Lower leg skin (tissue), 4 donors: ENCODE data around the gene CDYL2. TPM values are rescaled to one million over a fixed set of nuclear protein-coding genes. Genes with fewer than 3 reads are reported as not detected.

ENCODE experiments used
- DNase-seq, 2 donors: peaks; one replicate each; pipeline ENCODE4 v3.0.0-alpha.2; 2019; ENCODE audit warnings: low spot score in 2 of 2
- H3K4me3 ChIP-seq: fragments of 200-600 bp; sonication (generic); 2 replicates; pipeline ENCODE4 v1.5.1; 2017; ENCODE audit warnings: mild to moderate bottlenecking, low read depth; ENCODE audit not compliant: poor library complexity, severe bottlenecking
- POLR2A ChIP-seq, 2 donors: fragments of 450-650 bp; IDR thresholded peaks; one replicate each; pipeline ENCODE4 v1.6.1; 2016 to 2017; ENCODE audit warnings: antibody characterized with exemption in 2 of 2, mild to moderate bottlenecking in 1 of 2, moderate library complexity in 1 of 2
- WGBS, 2 donors: methylation state at CpG; one replicate each; pipeline ENCODE4 v1.1.5; 2018; 5-methylcytosine and 5-hydroxymethylcytosine counted together
- intact Hi-C: fragments of 100-400 bp; cut with DNase I; formaldehyde crosslinking; loops from one replicate; pipeline ENCODE4 v1.15.0; 2023; ENCODE audit warnings: low total_unique reads
- total RNA-seq, 4 donors: library from RNA; depleted of rRNA; stranded (reverse); fragments of >200 nt; gene quantifications; one replicate each; pipeline ENCODE4 v1.1.0, GENCODE V29; 2016
- TF ChIP-seq, protein P1 (sequence below), 3 donors: fragments of 450-650 bp; IDR thresholded peaks; one replicate each; pipeline ENCODE4 v1.5.1; 2016; ENCODE audit warnings: antibody characterized with exemption in 3 of 3, mild to moderate bottlenecking in 3 of 3, moderate library complexity in 2 of 3

CDYL2 gene
- total RNA-seq, 4 donors from 2014 or later, result 1.3 to 1.9 (median 1.7) TPM

DNA sequence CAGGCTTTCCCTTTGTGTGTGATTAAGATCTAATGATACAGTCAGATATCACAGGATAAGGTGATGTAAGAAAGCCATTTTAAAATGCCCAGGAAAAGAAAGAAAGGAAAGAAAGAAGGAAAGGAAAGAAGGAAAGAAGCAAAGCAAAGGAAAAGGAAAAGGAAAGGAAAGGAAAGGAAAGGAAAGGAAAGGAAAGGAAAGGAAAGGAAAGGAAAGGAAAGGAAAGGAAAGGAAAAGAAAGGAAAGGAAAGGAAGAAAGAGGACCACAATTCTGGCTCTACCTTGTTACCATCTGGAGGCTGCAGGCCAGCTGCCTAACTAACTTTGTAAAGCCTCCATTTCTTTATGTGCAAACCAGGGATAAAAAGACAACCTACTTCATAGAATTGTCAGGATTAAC is 132.0 kb downstream of the CDYL2 start:
- intact Hi-C loops, result no loop called here
- TF ChIP-seq POLR2A (IDR thresholded peaks at IDR 0.05), result no peak
- TF ChIP-seq, protein P1, sequence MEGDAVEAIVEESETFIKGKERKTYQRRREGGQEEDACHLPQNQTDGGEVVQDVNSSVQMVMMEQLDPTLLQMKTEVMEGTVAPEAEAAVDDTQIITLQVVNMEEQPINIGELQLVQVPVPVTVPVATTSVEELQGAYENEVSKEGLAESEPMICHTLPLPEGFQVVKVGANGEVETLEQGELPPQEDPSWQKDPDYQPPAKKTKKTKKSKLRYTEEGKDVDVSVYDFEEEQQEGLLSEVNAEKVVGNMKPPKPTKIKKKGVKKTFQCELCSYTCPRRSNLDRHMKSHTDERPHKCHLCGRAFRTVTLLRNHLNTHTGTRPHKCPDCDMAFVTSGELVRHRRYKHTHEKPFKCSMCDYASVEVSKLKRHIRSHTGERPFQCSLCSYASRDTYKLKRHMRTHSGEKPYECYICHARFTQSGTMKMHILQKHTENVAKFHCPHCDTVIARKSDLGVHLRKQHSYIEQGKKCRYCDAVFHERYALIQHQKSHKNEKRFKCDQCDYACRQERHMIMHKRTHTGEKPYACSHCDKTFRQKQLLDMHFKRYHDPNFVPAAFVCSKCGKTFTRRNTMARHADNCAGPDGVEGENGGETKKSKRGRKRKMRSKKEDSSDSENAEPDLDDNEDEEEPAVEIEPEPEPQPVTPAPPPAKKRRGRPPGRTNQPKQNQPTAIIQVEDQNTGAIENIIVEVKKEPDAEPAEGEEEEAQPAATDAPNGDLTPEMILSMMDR (IDR thresholded peaks at IDR 0.05), result no peak
- no peak for DNase-seq
- H3K4me3 ChIP-seq, result no peak overlapping the region

DNA sequence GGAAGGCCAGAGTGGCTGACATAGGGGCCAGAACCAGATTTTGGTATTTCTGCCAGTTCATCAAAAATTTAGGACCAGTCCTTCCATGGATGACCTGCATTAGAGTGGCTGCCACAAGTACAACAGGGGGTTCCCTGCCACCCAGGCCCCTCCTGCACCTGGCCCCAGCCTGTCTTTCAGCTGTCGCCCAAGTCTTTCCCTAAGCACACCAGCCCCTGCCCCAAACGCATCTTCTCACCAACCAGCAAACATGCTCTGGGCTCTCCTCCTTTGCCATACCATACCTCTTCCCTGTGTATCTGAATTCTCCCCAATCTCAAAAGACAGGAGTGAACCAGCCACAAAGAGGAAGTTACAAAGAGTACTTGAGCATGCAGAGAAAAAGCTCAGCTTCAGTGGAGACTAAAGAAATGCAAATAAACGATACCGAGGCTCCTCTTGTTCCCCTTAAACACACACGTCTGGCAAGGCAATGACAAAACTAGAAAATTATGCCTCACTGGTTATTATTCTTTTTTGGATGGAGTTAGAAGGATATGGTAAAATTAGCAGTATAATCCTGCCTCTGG is 133.0 kb downstream of the CDYL2 start:
- intact Hi-C loops, result no loop called here
- TF ChIP-seq POLR2A (IDR thresholded peaks at IDR 0.05), result no peak
- TF ChIP-seq, protein P1 (IDR thresholded peaks at IDR 0.05), result no peak
- WGBS, 2 donors, result 71 to 73% methylated on average over 5 of the region's 5 CpGs
- DNase-seq, result no peak
- H3K4me3 ChIP-seq, result no peak overlapping the region

DNA sequence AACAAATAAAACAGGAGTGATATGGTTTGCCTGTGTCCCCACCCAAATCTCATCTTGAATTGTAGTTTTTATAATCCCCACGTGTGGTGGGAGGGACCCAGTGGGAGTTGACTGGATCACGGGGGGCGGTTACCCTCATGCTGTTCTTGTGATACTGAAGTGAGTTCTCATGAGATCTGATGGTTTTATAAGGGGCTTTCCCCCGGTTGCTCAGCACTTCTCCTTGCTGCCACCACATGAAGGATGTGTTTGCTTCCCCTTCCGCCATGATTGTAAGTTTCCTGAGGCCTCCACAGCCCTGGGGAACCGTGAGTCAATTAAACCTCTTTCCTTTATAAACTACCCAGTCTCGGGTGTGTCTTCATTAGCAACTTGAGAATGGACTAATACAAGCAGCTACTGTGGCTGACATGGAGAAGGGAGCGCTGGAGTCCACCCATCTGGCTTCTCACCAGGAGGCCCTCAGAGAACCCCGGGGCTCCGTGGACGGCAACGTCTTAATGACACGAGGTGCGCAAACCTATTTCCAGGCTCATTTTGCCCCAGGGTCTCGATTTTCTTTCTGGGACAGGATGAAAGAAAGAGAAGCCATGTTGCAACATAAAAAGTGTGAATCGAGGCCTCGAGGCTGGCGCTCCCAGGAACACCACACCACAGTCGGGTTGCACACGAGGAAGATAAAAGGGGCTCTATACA is 134.1 kb downstream of the CDYL2 start:
- DNase-seq, result no peak
- WGBS, 2 donors, result 88 to 93% methylated on average over 20 of the region's 20 CpGs
- TF ChIP-seq POLR2A (IDR thresholded peaks at IDR 0.05), result no peak
- TF ChIP-seq, protein P1 (IDR thresholded peaks at IDR 0.05), result no peak
- intact Hi-C loops, result no loop called here
- H3K4me3 ChIP-seq, result no peak overlapping the region

DNA sequence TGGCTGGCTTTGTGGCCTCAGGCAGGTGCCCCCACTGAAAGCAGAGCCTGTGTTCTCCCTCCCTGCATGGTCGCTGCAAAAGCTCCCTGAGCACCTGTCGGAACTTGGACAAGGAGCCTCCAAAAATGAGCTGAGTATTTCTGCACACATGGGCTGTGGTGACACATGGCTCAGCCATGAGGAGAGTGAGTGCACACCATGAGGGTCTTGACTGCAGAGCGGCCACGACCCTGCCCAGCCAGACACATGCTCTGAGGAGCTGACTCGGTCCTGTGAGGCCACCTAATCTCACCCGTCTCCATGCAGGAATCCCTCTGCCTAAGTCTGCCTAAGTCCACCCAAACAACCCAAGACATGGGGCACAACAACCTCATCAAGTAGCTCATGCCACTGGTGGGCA is 134.7 kb downstream of the CDYL2 start:
- 90 to 97% methylated on average over 6 of the region's 6 CpGs for WGBS, 2 donors
- DNase-seq, result no peak
- intact Hi-C loops, result no loop called here
- TF ChIP-seq, protein P1 (IDR thresholded peaks at IDR 0.05), result no peak
- H3K4me3 ChIP-seq, result no peak overlapping the region

DNA sequence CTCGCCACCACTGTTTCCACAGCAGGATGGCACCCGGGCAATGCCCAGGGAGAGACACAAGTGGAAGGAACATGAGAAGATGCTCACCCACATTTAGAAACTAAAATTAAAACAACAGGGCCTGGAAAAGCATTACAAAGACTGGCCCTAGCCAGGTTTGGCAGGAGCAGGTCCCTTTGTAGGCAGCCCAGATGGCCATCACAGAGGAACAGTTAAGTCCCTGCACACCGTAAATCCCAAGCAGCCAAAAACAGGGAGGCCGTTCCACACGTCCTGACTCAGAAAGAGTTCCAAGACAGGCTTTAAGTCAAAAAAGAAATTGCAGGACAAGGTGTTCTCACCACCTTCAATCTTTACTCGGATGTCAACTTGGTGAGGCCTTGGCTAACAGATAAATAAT is 136.5 kb downstream of the CDYL2 start:
- DNase-seq, result no peak
- TF ChIP-seq POLR2A (IDR thresholded peaks at IDR 0.05), result no peak
- TF ChIP-seq, protein P1 (IDR thresholded peaks at IDR 0.05), result no peak
- intact Hi-C loops, result no loop called here
- 93% methylated on average over 6 of the region's 6 CpGs for WGBS, 2 donors
- H3K4me3 ChIP-seq, result no peak overlapping the region

DNA sequence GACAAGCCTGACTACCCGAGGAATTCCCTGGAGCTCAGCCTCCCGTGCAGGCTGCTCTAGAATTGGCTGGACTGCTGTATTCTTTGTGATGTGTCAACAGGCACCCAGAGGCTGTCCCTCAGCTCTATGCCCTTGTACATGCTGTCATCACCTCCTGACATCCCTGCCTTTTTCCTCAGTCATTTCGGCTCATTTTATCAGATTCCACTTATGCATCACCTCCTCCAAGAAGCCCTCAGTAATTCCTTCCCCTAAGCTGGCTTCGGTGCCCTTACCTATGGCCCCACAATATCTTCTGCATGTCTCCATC is 137.2 kb downstream of the CDYL2 start:
- no peak overlapping the region for H3K4me3 ChIP-seq
- intact Hi-C loops, result no loop called here
- DNase-seq, result no peak
- TF ChIP-seq, protein P1 (IDR thresholded peaks at IDR 0.05), result no peak
- TF ChIP-seq POLR2A (IDR thresholded peaks at IDR 0.05), result no peak
- WGBS, 2 donors, result 77 to 91% methylated on average over 4 of the region's 4 CpGs
